Activated T-helper 17 cell treated with anti-CD3 and anti-CD28 coated beads, Interleukin-2, amount 50 U/mL, for 72 hours (primary cell): Measurements from ENCODE around the gene GP1BB. TPM values are rescaled to one million over a fixed set of nuclear protein-coding genes. Genes with fewer than 3 reads are reported as not detected.
A peak's percentile ranks its signal among the peaks of the same experiment; 100 is the strongest.
"Not testable (repeated sequence)": the region's sequence is repeated elsewhere in the genome, so short reads cannot be mapped to it uniquely, and the experiment has no call there.

Experiments used
- ATAC-seq: fragments of 150-1000 bp; cut with Tn5 transposase; replicated peaks from 2 replicates; pipeline ENCODE4 v1.10.0; 2021; ENCODE audit warnings: mild to moderate bottlenecking, moderate library complexity
- H3K27ac Mint-ChIP-seq: one replicate; pipeline ENCODE4 v1.8.0; 2022; ENCODE audit warnings: mixed read lengths
- H3K27me3 Mint-ChIP-seq: one replicate; pipeline ENCODE4 v1.8.0; 2022; ENCODE audit warnings: mixed read lengths
- H3K36me3 Mint-ChIP-seq: one replicate; pipeline ENCODE4 v1.8.0; 2022; ENCODE audit warnings: low read depth, mild to moderate bottlenecking, mixed read lengths
- H3K4me1 Mint-ChIP-seq: one replicate; pipeline ENCODE4 v1.8.0; 2022; ENCODE audit warnings: mixed read lengths
- H3K4me3 Mint-ChIP-seq: one replicate; pipeline ENCODE4 v1.8.0; 2022; ENCODE audit warnings: mild to moderate bottlenecking, mixed read lengths
- H3K9me3 Mint-ChIP-seq: one replicate; pipeline ENCODE4 v1.8.0; 2022; ENCODE audit warnings: mixed read lengths
- total RNA-seq, 2 donors: library from RNA; stranded (reverse); gene quantifications; one replicate each; pipeline ENCODE4 v1.2.3, GENCODE V29; 2022

The GP1BB gene
- not detected for total RNA-seq

- peaks cover 39% of the 10 kb centered on the region for H3K27me3 Mint-ChIP-seq
- peaks cover 7% of the 10 kb centered on the region for H3K36me3 Mint-ChIP-seq
- H3K9me3 Mint-ChIP-seq, result no peaks in the 10 kb centered on the region
- no peak within 1 kb of the TSS for H3K4me3 Mint-ChIP-seq
- peak; percentile 46 for ATAC-seq
- H3K4me1 Mint-ChIP-seq, result no peaks in the 10 kb centered on the region
- no peak within 1 kb of the TSS for H3K27ac Mint-ChIP-seq
Measured at GRCh38 chr22:19723232-19723982, at the start of gene GP1BB. Gene GP1BB, plus strand, starts transcription at chr22:19723539. Its CDS starts 31 bp downstream, at chr22:19723570.

- no peaks in the 10 kb centered on the region for H3K9me3 Mint-ChIP-seq
Measured at GRCh38 chr22:19673660-19674059, 49.7 kb upstream of the GP1BB start.

DNA sequence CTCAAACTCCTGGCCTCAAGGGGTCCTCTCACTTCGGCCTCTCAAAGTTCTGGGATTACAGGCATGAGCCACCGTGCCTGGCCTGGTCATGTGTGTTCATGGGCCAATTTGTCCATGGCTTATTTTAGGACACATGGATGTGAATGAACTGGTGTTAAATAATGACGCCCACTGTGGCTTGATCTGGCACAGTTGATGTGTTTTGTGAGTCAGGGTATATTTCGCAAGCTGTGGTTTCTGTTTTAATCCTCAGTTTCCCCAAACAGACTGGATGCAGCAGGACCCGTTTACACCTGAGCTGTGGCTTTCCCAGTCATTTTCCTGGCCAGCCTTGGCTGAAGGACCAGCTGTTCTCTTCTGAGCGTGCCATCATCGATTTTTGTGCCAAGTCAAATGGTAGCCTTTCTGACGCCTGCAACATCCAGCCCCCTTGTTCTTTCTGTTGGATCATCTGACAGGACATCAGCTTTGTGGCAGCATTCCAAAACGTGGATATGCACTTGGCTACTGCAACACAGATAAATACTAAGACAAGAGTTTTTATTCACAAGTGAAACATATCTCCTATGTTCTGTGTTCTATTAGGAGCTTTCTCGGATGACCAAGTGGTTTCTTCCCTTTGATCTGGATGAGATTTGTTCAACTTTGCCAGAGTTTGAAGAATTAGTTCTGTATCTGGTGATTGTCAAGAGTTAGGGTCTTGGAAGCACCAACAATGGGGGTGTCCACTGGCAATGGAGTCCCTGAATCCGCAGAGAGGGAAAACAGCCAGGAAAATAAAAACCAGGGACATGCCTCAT is 49.0 kb upstream of the GP1BB start:
- no peaks in the 10 kb centered on the region for H3K4me1 Mint-ChIP-seq
- no peak for ATAC-seq
- no peaks in the 10 kb centered on the region for H3K9me3 Mint-ChIP-seq
- no peaks in the 10 kb centered on the region for H3K36me3 Mint-ChIP-seq
- no peak overlapping the region for H3K4me3 Mint-ChIP-seq
- peaks cover 17% of the 10 kb centered on the region for H3K27me3 Mint-ChIP-seq
- H3K27ac Mint-ChIP-seq, result no peak overlapping the region

More at GRCh38 chr22:19673660-19674059, 49.7 kb upstream of the GP1BB start:
- peaks cover 17% of the 10 kb centered on the region for H3K27me3 Mint-ChIP-seq
- H3K4me3 Mint-ChIP-seq, result no peak overlapping the region
- no peaks in the 10 kb centered on the region for H3K36me3 Mint-ChIP-seq
- H3K27ac Mint-ChIP-seq, result no peak overlapping the region
- no peaks in the 10 kb centered on the region for H3K4me1 Mint-ChIP-seq
- ATAC-seq, result no peak

- Mint-ChIP-seq H3K4me3 (no peak overlapping the region), H3K36me3 (no peaks in the 10 kb centered on the region), H3K27me3 (peaks cover 17% of the 10 kb centered on the region), H3K27ac (no peak overlapping the region), H3K4me1 (no peaks in the 10 kb centered on the region), H3K9me3 (no peaks in the 10 kb centered on the region)
- no peak for ATAC-seq
Measured at GRCh38 chr22:19674929-19675253, 48.4 kb upstream of the GP1BB start.

DNA sequence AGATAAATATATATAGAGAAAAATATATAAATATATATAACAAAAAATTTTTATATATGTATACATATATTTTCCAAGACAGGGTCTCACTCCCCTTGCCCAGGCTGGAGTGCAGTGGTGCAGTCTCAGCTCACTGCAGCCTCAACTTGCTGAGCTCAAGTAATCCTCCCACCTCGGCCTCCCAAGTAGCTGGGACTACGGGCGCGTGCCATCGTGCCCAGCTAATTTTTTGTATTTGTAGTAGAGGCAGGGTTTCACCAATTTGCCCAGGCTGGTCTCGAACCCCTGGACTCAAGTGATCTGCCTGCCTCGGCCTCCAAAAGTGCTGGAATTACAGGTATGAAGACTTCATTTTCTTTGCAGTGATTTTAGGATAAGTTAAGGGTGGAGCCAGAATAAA is 47.9 kb upstream of the GP1BB start:
- no peak for ATAC-seq
- H3K27me3 Mint-ChIP-seq, result peaks cover 17% of the 10 kb centered on the region
- H3K36me3 Mint-ChIP-seq, result no peaks in the 10 kb centered on the region
- H3K4me3 Mint-ChIP-seq, result no peak overlapping the region
- H3K4me1 Mint-ChIP-seq, result no peaks in the 10 kb centered on the region
- no peaks in the 10 kb centered on the region for H3K9me3 Mint-ChIP-seq
- H3K27ac Mint-ChIP-seq, result no peak overlapping the region

GRCh38 chr22:19676437-19676836 is 46.9 kb upstream of the GP1BB start:
- not testable (repeated sequence) for H3K4me1 Mint-ChIP-seq, H3K36me3 Mint-ChIP-seq, H3K9me3 Mint-ChIP-seq, H3K4me3 Mint-ChIP-seq, ATAC-seq, H3K27ac Mint-ChIP-seq
- H3K27me3 Mint-ChIP-seq, result peaks cover 20% of the 10 kb centered on the region

DNA sequence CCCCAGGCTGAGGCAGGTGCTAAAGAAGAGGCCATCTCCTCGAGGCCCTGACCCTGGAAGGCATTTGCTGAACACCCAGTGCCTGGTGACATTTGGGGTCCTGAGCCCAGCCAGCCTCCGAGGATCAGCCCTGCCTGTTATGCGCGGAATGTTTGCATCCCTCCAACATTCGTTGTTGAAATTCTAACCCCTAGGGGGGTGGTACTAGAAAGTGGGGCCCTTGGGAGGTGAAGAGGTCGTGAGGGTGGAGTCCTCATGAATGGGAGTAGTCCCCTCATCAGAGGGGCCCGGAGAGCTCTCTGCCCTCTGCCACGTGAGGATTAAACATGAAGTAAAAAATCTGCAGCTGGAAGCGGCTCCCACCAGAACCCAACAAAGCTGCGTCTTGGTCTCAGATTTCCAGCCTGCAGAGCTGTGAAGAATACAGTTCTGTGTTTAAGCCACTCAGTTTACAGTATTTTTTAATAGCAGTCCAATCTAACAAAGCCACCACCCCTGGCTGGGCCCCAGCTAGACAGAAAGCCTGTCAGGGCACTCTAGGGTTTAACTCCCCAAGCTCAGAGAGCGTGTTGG is 44.3 kb upstream of the GP1BB start:
- Mint-ChIP-seq H3K4me3 (no peak overlapping the region), H3K36me3 (no peaks in the 10 kb centered on the region)

GRCh38 chr22:19679522-19680101 is 43.7 kb upstream of the GP1BB start:
- no peak overlapping the region for H3K4me3 Mint-ChIP-seq
- H3K27me3 Mint-ChIP-seq, result peaks cover 35% of the 10 kb centered on the region
- H3K9me3 Mint-ChIP-seq, result no peaks in the 10 kb centered on the region
- H3K36me3 Mint-ChIP-seq, result no peaks in the 10 kb centered on the region
- peak; percentile 44 for ATAC-seq
- no peaks in the 10 kb centered on the region for H3K4me1 Mint-ChIP-seq
- no peak overlapping the region for H3K27ac Mint-ChIP-seq

More for the DNA sequence above, 44.3 kb upstream of the GP1BB start:
- Mint-ChIP-seq H3K27me3 (peaks cover 37% of the 10 kb centered on the region), H3K4me1 (no peaks in the 10 kb centered on the region), H3K27ac (no peak overlapping the region), H3K9me3 (no peaks in the 10 kb centered on the region)
- ATAC-seq, result no peak

- Mint-ChIP-seq H3K27me3 (peaks cover 35% of the 10 kb centered on the region), H3K27ac (no peak overlapping the region), H3K9me3 (no peaks in the 10 kb centered on the region), H3K36me3 (no peaks in the 10 kb centered on the region), H3K4me1 (no peaks in the 10 kb centered on the region), H3K4me3 (no peak overlapping the region)
- ATAC-seq, result no peak
Measured at GRCh38 chr22:19680287-19680881, 43.0 kb upstream of the GP1BB start.

DNA sequence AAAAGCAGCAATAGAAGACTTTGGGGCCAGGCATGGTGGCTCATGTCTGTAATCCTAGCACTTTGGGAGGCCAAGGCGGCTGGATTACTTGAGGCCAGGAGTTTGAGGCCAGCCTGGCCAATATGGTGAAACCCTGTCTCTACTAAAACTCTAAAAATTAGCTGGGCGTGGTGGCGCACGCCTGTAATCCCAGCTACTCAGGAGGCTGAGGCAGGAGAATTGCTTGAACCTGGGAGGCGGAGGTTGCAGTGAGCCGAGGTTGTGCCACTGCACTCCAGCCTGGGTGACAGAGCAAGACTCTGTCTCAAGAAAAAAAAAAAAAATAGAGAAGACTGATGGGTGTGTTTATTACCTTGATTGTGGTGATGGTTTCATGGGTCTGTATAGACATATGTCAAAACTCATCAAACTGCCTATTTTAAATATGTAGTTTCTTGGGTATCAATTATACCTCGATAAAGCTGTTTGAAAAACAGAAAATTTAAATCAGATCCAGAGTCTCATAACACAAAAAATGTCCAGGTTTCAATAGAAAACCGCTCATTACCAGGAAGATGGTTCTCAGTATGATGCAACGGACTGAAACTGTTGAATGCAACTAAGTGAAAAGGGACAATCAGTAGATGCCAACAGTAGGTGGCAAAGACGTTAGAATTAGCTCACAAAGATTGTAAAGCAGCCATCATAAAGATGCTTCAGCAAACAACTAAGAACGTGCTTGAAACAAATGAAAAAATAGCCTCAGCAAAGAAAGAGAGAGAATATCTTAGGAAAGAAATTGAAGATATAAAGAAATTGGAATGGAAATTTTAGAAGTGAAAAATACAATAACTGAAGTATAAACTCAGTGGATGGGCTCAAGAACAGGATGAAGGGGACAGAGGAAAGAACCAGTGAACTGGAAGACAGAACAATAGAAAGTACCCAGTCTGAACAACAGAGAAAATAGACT is 42.2 kb upstream of the GP1BB start:
- H3K4me3 Mint-ChIP-seq, result no peak overlapping the region
- H3K36me3 Mint-ChIP-seq, result no peaks in the 10 kb centered on the region
- H3K9me3 Mint-ChIP-seq, result no peaks in the 10 kb centered on the region
- no peak overlapping the region for H3K27ac Mint-ChIP-seq
- ATAC-seq, result no peak
- no peaks in the 10 kb centered on the region for H3K4me1 Mint-ChIP-seq
- peaks cover 31% of the 10 kb centered on the region for H3K27me3 Mint-ChIP-seq

DNA sequence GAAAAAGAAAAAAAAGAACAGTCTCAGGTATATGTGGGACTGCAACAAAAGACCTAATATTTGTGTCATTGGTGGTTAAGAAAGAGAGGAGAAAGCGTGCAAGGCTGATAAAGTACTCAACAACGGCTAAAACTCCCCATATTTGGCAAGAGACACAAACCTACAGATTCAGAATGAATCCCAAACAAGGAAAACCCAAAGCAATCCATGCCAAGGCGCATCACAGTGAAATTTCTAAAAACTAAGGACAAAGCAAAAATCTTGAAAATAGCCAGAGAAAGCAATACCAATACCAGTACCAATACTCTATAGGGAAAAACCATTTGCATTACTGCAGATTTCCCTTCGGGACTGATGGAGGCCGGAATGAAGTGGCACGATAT is 41.5 kb upstream of the GP1BB start:
- no peak for ATAC-seq
- Mint-ChIP-seq H3K4me1 (no peaks in the 10 kb centered on the region), H3K9me3 (no peaks in the 10 kb centered on the region), H3K4me3 (no peak overlapping the region), H3K36me3 (no peaks in the 10 kb centered on the region), H3K27ac (no peak overlapping the region), H3K27me3 (peaks cover 31% of the 10 kb centered on the region)

DNA sequence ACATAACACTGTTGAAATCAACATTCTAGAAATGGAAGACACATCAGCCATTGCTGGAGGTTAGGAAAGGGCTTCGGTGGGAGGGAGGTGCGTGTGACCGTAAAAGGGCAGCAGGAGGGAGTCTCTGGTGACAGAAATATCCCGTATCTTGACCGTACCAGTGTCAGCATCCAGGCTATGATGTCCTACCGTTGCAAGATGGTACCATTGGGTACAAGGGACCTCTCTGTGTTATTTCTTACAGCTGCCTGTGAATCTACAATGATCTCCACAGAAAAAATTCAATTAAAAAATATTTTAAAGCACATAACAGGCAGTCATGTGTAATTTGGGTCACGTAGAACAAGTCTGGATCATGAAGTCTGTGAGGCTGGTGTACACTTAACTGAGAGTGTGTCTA is 36.4 kb upstream of the GP1BB start:
- H3K4me1 Mint-ChIP-seq, result no peaks in the 10 kb centered on the region
- no peak overlapping the region for H3K4me3 Mint-ChIP-seq
- no peak for ATAC-seq
- no peaks in the 10 kb centered on the region for H3K36me3 Mint-ChIP-seq
- H3K27me3 Mint-ChIP-seq, result peaks cover 24% of the 10 kb centered on the region
- no peaks in the 10 kb centered on the region for H3K9me3 Mint-ChIP-seq
- H3K27ac Mint-ChIP-seq, result no peak overlapping the region

DNA sequence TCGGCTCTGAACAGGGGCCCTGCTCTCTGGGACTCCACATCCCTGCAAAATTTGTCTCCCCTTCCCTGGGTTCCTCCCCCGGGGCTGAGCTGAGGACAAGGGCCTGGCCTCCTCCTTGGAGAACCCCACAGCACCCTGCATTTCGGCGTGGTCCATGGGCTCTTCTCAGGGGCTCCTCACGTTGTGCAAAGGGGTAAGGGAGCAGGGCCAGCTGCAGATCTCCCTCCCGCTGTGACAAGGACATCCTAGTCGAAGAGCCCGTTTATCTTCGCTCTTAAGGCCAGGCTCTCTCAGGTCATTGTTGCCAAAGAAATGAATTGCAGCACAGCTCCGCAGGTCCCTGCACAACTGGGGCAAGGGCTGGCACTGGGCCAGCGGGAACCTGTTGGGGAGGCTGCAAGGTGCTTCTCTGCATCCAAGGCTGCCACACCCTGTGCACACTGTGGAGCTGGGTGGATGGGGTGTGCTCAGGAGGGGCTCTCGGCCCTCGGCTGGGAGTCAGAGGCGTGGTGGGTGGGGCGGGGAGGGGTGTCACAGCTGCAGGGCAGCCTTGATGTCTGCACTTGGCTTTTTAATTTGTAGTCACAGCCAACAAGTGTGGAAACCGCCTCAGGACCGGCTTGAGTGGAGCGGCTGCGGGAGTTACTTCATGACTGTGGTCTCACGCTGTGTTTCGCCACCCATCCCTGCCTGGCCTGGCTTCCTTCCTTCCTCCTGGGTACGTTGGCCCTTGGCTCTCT is 35.6 kb upstream of the GP1BB start:
- H3K36me3 Mint-ChIP-seq, result no peaks in the 10 kb centered on the region
- H3K9me3 Mint-ChIP-seq, result no peaks in the 10 kb centered on the region
- no peak overlapping the region for H3K4me3 Mint-ChIP-seq
- no peak overlapping the region for H3K27ac Mint-ChIP-seq
- no peaks in the 10 kb centered on the region for H3K4me1 Mint-ChIP-seq
- H3K27me3 Mint-ChIP-seq, result peaks cover 18% of the 10 kb centered on the region
- ATAC-seq, result no peak
